Activated CD4-positive, alpha-beta memory T cell treated with anti-CD3 and anti-CD28 coated beads, Interleukin-2, amount 10 ng/mL, durations not matched to agents 7 days and 5 days (primary cell): ENCODE results near the gene KLB. TPM values are rescaled to one million over a fixed set of nuclear protein-coding genes. Genes with fewer than 3 reads are reported as not detected.
A peak's percentile ranks its signal among the peaks of the same experiment; 100 is the strongest.
"Not testable (repeated sequence)": the region's sequence is repeated elsewhere in the genome, so short reads cannot be mapped to it uniquely, and the experiment has no call there.

Experiments used
- CTCF ChIA-PET: fragments of 350-600 bp; sonication (Branson Sonifier 250); formaldehyde crosslinking; loops from one replicate; lab custom pipeline; 2021; ENCODE audit warnings: antibody characterized with exemption, inconsistent platforms; lab: Charles Lee
- POLR2A ChIA-PET: fragments of 350-600 bp; sonication (Branson Sonifier 250); formaldehyde crosslinking; loops from one replicate; lab custom pipeline; 2021; ENCODE audit warnings: antibody characterized with exemption; lab: Charles Lee
- DNase-seq: peaks from one replicate; pipeline ENCODE4 v3.0.0-alpha.2; 2020
- H3K27ac Mint-ChIP-seq: one replicate; pipeline ENCODE4 v1.8.0; 2021; ENCODE audit warnings: mild to moderate bottlenecking, mixed read lengths
- H3K27me3 Mint-ChIP-seq: one replicate; pipeline ENCODE4 v1.8.0; 2021; ENCODE audit warnings: mixed read lengths
- H3K36me3 Mint-ChIP-seq: one replicate; pipeline ENCODE4 v1.8.0; 2021; ENCODE audit warnings: low read depth, mixed read lengths
- H3K4me1 Mint-ChIP-seq: one replicate; pipeline ENCODE4 v1.8.0; 2021; ENCODE audit warnings: mixed read lengths
- H3K4me3 Mint-ChIP-seq: one replicate; pipeline ENCODE4 v1.8.0; 2021; ENCODE audit warnings: mild to moderate bottlenecking, mixed read lengths
- H3K9me3 Mint-ChIP-seq: one replicate; pipeline ENCODE4 v1.8.0; 2021; ENCODE audit warnings: mixed read lengths
- total RNA-seq, 2 experiments: library from RNA; stranded (reverse); gene quantifications; one replicate each; pipeline ENCODE4 v1.2.3, GENCODE V29; 2021

Gene KLB
- total RNA-seq, 2 experiments from 2014 or later = not detected

DNA sequence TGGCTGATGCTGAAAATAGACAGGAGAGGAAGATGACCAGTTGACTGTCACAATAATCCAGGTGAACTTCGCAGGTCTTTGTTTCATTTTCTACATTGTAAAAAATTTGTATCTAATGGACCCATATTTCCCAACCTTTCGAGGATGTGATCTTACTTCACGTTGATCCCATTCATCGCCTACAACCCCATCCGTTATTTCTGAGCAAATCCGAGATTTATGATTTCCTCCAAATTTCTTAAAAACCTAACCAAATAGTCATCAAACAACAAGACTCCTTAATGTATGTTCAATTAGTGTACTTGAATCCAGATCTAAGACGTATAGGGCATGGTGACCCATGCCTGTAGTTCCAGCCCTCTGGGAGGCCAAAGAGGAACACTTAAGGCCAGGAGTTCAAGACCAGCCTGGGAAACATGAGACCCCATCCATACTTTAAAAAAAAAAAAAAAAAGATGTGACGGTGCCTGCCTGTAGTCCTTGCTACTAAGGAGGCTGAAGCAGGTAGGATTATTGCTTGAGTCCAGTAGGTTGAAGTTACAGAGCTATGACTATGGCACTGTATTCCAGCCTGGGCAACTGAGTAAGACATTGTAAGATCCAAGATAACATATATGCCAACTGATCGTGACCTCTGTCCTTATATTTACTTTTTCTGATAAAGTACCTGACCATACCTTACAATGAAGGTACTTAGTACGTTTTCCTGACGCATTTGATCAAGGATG is 46.3 kb downstream of the KLB start:
- CTCF ChIA-PET = interaction anchor here (1.6 kb wide), 1 partner anchor 16 kb away, joined by 5 read pairs; no protein-coding TSS in a partner anchor
- Mint-ChIP-seq H3K4me1 (peaks cover 33% of the 10 kb centered on the region), H3K4me3 (no peak overlapping the region), H3K9me3 (no peaks in the 10 kb centered on the region), H3K36me3 (peaks cover 81% of the 10 kb centered on the region), H3K27ac (no peak overlapping the region), H3K27me3 (no peaks in the 10 kb centered on the region)
- POLR2A ChIA-PET = no interaction called here
- DNase-seq = no peak

DNA sequence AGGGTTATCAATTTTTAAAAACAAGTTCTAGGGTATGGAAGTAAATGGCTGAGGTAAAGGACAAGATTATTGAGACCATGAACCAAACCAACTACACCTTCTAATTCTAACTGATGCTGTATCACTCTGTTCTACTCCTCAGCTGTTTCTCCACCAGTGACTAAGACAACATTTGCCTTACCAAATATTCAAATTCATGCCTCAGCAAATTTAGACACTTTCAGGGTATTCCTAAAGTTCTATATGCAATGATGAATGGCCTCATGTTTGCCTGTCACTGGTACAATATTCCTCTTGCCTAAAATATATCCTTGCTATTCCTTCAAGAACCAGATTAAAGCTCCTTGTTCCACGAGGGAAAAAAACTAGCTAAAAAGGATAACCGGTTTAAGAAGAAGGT is 47.0 kb downstream of the KLB start:
- POLR2A ChIA-PET = interaction anchor here (0.6 to 1.3 kb wide), 2 partner anchors 15 to 34 kb away, joined by 3 read pairs; no protein-coding TSS in a partner anchor
- Mint-ChIP-seq H3K27ac (no peak overlapping the region), H3K4me1 (peaks cover 35% of the 10 kb centered on the region), H3K9me3 (no peaks in the 10 kb centered on the region), H3K4me3 (no peak overlapping the region), H3K27me3 (no peaks in the 10 kb centered on the region), H3K36me3 (peaks cover 81% of the 10 kb centered on the region)
- CTCF ChIA-PET = interaction anchor here (0.6 kb wide), 1 partner anchor 20 kb away, joined by 3 read pairs; no protein-coding TSS in a partner anchor
- no peak for DNase-seq

DNA sequence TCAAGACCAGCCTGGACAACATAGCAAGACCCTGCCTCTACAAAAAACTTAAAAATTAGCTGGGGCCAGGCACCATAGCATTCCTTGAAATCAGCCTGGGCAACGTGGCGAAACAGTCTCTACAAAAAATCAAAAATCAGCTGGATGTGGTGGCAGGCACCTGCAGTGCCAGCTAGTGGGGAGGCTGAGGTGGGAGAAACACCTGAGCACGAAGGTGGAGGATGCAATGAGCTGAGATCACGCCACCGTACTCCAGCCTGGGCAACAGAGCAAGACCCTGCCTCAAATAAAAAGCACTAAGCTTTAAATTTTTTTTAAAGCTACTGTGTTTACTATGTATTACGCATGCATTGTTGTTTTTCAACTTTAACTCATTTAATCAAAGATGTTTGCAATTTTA is 48.8 kb downstream of the KLB start:
- CTCF ChIA-PET = interaction anchor here (0.7 to 1.6 kb wide), 3 partner anchors 14 to 595 kb away, joined by 3 to 4 read pairs (median 3); partner anchors contain the start of gene UBE2K
- no peak for DNase-seq
- peaks cover 76% of the 10 kb centered on the region for H3K36me3 Mint-ChIP-seq
- no peaks in the 10 kb centered on the region for H3K9me3 Mint-ChIP-seq
- H3K27ac Mint-ChIP-seq = no peak overlapping the region
- no peaks in the 10 kb centered on the region for H3K27me3 Mint-ChIP-seq
- peaks cover 40% of the 10 kb centered on the region for H3K4me1 Mint-ChIP-seq
- POLR2A ChIA-PET = interaction anchor here (1.0 to 6.4 kb wide), 5 partner anchors 8 to 91 kb away, joined by 3 to 73 read pairs (median 3); partner anchors contain the start of gene RFC1
- H3K4me3 Mint-ChIP-seq = no peak overlapping the region

DNA sequence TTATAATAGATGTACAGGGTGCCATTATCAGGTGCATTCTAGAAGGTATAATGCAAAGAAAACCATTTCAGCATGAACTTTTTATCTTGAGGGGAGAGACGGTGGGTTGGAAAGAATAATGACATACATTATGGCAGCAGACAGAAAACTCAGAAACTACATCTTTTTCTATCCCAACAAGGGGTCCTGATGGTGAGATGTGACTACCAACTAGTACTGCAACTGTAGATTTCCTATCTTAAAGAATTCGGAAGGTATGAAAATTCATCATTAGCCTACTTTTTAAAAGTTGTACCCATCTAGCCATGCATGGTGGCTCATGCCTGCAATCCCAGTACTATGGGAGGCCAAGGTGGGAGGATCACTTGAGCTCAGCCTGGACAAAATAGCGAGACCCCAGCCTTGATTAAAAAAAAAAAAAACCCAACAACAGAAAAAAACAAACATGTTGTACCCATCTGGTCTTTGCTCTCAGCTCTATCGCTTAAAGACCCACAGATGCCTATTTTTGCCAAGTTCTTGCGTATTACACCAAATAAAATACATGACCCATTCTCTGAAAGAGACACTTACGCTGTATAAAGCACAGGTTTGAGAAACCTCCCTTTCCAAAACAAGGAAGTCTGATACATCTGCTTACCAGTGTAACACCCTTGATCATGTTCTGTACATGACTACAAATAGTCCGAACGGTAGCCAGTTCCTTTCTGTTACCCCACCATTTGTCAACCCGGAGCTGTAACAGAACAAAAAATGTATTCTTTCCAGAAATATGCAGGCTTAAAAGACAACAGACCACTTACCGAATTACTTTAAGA is 50.4 kb downstream of the KLB start:
- Mint-ChIP-seq H3K27me3 (no peaks in the 10 kb centered on the region), H3K36me3 (peaks cover 61% of the 10 kb centered on the region), H3K9me3 (no peaks in the 10 kb centered on the region), H3K27ac (peak overlapping the region; percentile 49), H3K4me1 (peaks cover 48% of the 10 kb centered on the region), H3K4me3 (peak overlapping the region; percentile 92)
- no peak for DNase-seq
- CTCF ChIA-PET = interaction anchor here (0.9 to 1.2 kb wide), 2 partner anchors 10 to 55 kb away, joined by 3 to 5 read pairs; no protein-coding TSS in a partner anchor
- POLR2A ChIA-PET = interaction anchor here (1.0 to 6.4 kb wide), 10 partner anchors 9 to 600 kb away, joined by 4 to 73 read pairs (median 18); partner anchors contain the start of genes N4BP2, RFC1, SMIM14 and UBE2K

DNA sequence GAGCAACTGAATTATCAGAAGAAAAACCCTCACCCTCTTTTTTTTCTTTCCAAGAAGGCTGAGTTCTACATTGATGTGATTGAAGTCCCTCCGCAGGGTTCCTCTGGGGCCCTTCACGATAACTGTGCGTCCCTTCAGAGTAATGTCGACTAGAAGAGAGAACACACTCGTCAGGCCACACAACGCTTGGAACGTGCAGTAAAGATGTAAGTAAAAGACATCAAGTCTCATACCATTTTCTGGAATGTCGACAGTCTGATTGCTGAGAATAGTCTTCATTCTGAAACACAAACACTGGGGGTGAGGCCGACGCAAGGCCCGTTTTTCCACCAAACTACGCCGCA is 51.4 kb downstream of the KLB start:
- not testable (repeated sequence) for H3K9me3 Mint-ChIP-seq, DNase-seq, H3K27me3 Mint-ChIP-seq
- ChIA-PET POLR2A (interaction anchor here (0.7 to 6.4 kb wide), 24 partner anchors 8 to 599 kb away, joined by 3 to 73 read pairs (median 4); partner anchors contain the start of genes N4BP2, PDS5A, RFC1 and SMIM14), CTCF (interaction anchor here (0.6 to 3.8 kb wide), 4 partner anchors 10 to 773 kb away, joined by 3 to 28 read pairs (median 3); no protein-coding TSS in a partner anchor)
- Mint-ChIP-seq H3K4me3 (peak overlapping the region; percentile 92), H3K4me1 (peaks cover 48% of the 10 kb centered on the region), H3K27ac (peak overlapping the region; percentile 95), H3K36me3 (peaks cover 51% of the 10 kb centered on the region)

DNA sequence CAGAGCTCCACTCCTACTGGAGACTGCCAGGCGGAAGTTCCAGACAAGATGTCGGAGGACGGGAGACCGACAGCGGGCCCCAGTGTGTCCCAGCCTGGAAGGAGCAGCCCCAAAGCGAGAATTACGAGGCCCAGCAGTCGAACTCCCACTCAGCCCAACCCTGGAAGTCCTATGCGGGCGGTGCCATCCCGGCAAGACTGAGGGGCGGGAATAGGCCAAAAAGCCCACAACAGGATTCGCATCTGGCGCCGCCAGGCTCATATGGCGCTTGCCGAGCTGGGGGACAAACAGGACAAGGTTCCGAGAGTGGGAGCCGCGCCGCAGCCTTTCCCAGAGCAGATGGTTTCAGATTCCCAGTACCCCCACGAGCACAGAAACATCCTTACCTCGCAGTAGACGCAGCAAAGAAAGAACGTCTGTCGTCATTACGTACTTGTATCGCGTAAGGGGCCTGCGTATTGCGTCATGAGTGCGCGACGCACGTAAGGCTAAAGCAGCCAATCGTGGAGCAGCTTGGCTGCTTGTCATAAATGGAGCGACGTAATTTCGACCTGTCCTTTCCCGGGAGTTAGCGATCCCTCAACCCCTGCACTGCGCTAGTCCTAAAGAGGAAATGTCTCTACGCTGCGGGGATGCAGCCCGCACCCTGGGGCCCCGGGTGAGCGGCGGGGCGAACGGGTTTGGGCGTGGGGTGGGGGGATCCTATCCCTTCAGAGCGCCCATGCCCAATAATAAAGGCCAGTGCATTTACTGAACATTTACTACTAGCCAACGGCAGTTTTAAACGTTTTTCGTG is 52.0 kb downstream of the KLB start, which contains the start of the genes LIAS and RPL9:
Gene LIAS, plus strand, starts transcription at position 552 of the 796 bp plus-strand sequence. Its CDS starts 62 bp downstream, at position 614.
Gene RPL9, minus strand, starts transcription at position 418 of the 796 bp plus-strand sequence. CDS start 483 bp downstream, outside the sequence.
- Mint-ChIP-seq H3K4me3 (peak within 1 kb of the TSS; percentile 92), H3K36me3 (peaks cover 51% of the 10 kb centered on the region), H3K4me1 (peaks cover 46% of the 10 kb centered on the region), H3K27me3 (no peaks in the 10 kb centered on the region), H3K27ac (peak within 1 kb of the TSS; percentile 95), H3K9me3 (no peaks in the 10 kb centered on the region)
- ChIA-PET POLR2A (interaction anchor here (0.7 to 6.4 kb wide), 30 partner anchors 8 to 741 kb away, joined by 3 to 73 read pairs (median 4); partner anchors contain the start of genes N4BP2, PDS5A, RFC1 and SMIM14), CTCF (interaction anchor here (1.2 to 3.8 kb wide), 3 partner anchors 11 to 520 kb away, joined by 3 to 28 read pairs (median 3); no protein-coding TSS in a partner anchor)
- peak; percentile 95 for DNase-seq

DNA sequence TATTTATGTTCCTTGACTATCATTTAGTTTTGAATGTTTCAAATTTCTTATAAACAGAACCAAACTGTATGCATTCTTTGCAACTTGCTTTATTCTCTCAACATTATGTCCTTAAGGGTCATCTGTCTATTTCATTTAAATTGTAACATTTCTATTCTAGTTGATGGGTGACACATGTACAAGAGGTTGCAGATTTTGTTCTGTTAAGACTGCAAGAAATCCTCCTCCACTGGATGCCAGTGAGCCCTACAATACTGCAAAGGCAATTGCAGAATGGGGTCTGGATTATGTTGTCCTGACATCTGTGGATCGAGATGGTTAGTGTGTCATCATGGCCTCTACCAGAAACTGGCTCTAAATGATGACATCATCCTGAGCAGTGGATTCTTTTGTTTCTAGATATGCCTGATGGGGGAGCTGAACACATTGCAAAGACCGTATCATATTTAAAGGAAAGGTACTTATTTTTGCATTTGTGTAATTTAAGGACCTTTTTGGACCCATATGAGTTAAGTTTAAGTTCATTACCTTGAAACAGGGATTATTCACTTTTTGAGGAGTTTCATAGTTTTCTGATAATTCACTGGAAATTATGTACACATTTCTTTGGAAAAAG is 58.3 kb downstream of the KLB start:
- H3K9me3 Mint-ChIP-seq = no peaks in the 10 kb centered on the region
- POLR2A ChIA-PET = interaction anchor here (1.5 kb wide), 1 partner anchor 511 kb away, joined by 3 read pairs; no protein-coding TSS in a partner anchor
- no peaks in the 10 kb centered on the region for H3K27me3 Mint-ChIP-seq
- no peak overlapping the region for H3K4me3 Mint-ChIP-seq
- no peak overlapping the region for H3K27ac Mint-ChIP-seq
- peaks cover 18% of the 10 kb centered on the region for H3K36me3 Mint-ChIP-seq
- CTCF ChIA-PET = interaction anchor here (0.6 kb wide), 1 partner anchor 420 kb away, joined by 5 read pairs; no protein-coding TSS in a partner anchor
- peaks cover 26% of the 10 kb centered on the region for H3K4me1 Mint-ChIP-seq
- DNase-seq = no peak

DNA sequence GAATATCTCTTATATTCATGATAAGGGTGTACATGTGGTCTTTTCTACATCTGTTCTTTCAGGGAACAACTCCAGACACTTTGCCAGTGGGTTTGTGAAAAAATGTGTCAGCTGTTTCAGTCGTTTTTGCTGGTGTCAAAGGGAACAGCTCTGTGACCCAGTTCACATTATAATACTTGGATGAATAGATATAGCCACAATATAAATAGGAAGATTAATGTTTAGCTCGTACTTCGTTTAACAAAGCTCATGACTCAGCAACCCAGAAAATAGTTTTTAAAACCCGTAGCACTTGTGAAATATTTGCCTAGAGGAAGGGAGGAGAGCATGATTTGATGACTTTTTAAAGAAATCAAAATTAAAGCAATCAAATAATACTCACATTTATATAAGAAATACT is 60.0 kb downstream of the KLB start:
- Mint-ChIP-seq H3K27ac (no peak overlapping the region), H3K27me3 (no peaks in the 10 kb centered on the region), H3K4me1 (peaks cover 13% of the 10 kb centered on the region), H3K36me3 (peaks cover 25% of the 10 kb centered on the region), H3K4me3 (no peak overlapping the region), H3K9me3 (no peaks in the 10 kb centered on the region)
- CTCF ChIA-PET = no interaction called here
- POLR2A ChIA-PET = interaction anchor here (1.1 to 1.3 kb wide), 3 partner anchors 9 to 231 kb away, joined by 3 to 4 read pairs (median 3); partner anchors contain the start of gene UBE2K
- no peak for DNase-seq

DNA sequence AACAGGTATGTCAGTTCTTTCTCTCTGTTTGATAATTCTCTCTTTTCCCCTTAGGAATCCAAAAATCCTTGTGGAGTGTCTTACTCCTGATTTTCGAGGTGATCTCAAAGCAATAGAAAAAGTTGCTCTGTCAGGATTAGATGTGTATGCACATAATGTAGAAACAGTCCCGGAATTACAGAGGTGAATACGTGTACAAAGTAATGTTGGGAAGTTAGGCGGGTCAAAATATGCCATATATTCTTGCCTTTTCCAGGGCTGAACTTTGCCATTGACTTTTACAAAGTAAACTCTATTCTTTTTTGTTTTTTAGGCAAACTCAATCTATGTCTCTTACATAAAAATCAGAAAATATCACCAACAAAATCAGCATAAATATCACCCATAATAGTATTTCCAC is 60.7 kb downstream of the KLB start:
- peaks cover 25% of the 10 kb centered on the region for H3K36me3 Mint-ChIP-seq
- POLR2A ChIA-PET = interaction anchor here (1.2 to 1.3 kb wide), 2 partner anchors 9 to 230 kb away, joined by 3 to 4 read pairs; partner anchors contain the start of gene UBE2K

DNA sequence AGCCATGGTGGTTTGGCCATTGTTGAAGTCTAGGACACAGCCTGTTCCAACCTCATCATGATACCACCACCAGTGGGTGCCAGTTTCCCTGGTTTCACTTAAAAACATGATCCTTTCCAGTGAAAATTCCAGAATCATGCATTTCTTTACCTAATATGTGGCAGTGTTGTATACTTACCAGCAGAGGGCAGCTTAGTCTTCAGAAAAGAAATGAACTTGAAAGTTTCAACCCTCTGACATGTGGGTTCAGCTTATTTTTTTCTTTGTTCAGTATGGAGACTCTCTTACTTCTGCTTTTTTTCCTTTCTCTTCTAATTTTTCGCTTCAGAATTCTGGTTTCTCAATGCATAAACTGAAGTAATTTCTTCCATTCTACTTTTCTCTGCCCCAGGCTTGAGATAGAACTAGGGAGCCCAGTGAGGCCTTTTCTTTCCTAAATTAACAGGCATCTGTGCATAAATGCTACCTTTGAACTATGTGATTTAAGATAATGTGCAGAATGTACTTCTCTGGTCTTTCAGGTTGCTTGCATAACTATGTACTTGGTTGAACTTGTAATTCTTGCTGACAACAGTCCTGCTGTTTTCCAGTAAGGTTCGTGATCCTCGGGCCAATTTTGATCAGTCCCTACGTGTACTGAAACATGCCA is 62.8 kb downstream of the KLB start:
- peak overlapping the region; percentile 38 for H3K27ac Mint-ChIP-seq
- CTCF ChIA-PET = interaction anchor here (0.7 to 2.3 kb wide), 24 partner anchors 10 to 710 kb away, joined by 3 to 28 read pairs (median 5); partner anchors contain the start of genes LIAS, PDS5A, RPL9 and SMIM14

More for the DNA sequence above, 60.7 kb downstream of the KLB start:
- Mint-ChIP-seq H3K4me3 (no peak overlapping the region), H3K27me3 (no peaks in the 10 kb centered on the region), H3K9me3 (no peaks in the 10 kb centered on the region), H3K27ac (no peak overlapping the region), H3K4me1 (peaks cover 13% of the 10 kb centered on the region)
- CTCF ChIA-PET = no interaction called here
- no peak for DNase-seq

More for the DNA sequence above, 62.8 kb downstream of the KLB start:
- no peak for DNase-seq
- POLR2A ChIA-PET = interaction anchor here (0.6 to 3.8 kb wide), 11 partner anchors 11 to 587 kb away, joined by 3 to 24 read pairs (median 3); partner anchors contain the start of genes LIAS, N4BP2, PDS5A and RPL9
- peaks cover 12% of the 10 kb centered on the region for H3K4me1 Mint-ChIP-seq
- H3K36me3 Mint-ChIP-seq = peaks cover 20% of the 10 kb centered on the region
- no peaks in the 10 kb centered on the region for H3K27me3 Mint-ChIP-seq
- H3K4me3 Mint-ChIP-seq = no peak overlapping the region
- H3K9me3 Mint-ChIP-seq = no peaks in the 10 kb centered on the region
